ENCODE measurements around the gene ANAPC15. TPM values are rescaled to one million over a fixed set of nuclear protein-coding genes. Genes with fewer than 3 reads are reported as not detected.

Gene ANAPC15
- total RNA-seq, 1 donor from 2014 or later = 31.8 TPM

DNA sequence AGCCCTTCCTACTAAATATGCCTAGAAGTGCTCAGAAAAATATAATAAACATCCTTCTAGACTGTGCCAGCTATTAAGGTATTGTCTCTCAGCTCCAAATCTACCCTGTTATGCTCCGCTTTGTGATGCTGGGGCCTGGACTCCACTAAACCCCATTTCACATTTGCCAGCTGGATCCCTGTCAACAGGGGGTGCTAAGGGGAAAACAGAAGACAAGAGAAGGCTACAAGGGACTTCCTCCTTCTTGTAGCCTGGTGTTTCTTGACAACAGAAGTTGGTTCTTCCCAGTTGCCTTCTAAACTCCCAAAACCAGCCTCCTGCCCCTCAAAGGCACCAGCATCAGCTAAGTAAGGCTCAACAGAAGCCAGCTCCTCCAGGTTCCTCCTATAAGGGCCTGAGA lies 37.4 kb downstream of the ANAPC15 start:
- Histone ChIP-seq H3K4me3 (ENCODE audit: low read depth, low read length) (no peak overlapping the region), H3K36me3 (ENCODE audit: control insufficient read depth, insufficient read depth, low read length) (no peaks in the 10 kb centered on the region), H3K27me3 (ENCODE audit: control insufficient read depth, insufficient read depth, low read length) (no peaks in the 10 kb centered on the region)
- DNase-seq (ENCODE audit: low read depth) = no peak
- TF ChIP-seq, protein P1, sequence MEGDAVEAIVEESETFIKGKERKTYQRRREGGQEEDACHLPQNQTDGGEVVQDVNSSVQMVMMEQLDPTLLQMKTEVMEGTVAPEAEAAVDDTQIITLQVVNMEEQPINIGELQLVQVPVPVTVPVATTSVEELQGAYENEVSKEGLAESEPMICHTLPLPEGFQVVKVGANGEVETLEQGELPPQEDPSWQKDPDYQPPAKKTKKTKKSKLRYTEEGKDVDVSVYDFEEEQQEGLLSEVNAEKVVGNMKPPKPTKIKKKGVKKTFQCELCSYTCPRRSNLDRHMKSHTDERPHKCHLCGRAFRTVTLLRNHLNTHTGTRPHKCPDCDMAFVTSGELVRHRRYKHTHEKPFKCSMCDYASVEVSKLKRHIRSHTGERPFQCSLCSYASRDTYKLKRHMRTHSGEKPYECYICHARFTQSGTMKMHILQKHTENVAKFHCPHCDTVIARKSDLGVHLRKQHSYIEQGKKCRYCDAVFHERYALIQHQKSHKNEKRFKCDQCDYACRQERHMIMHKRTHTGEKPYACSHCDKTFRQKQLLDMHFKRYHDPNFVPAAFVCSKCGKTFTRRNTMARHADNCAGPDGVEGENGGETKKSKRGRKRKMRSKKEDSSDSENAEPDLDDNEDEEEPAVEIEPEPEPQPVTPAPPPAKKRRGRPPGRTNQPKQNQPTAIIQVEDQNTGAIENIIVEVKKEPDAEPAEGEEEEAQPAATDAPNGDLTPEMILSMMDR (IDR thresholded peaks at IDR 0.05; ENCODE audit: insufficient read depth, low read length, poor library complexity, severe bottlenecking) = peak; percentile 12

DNA sequence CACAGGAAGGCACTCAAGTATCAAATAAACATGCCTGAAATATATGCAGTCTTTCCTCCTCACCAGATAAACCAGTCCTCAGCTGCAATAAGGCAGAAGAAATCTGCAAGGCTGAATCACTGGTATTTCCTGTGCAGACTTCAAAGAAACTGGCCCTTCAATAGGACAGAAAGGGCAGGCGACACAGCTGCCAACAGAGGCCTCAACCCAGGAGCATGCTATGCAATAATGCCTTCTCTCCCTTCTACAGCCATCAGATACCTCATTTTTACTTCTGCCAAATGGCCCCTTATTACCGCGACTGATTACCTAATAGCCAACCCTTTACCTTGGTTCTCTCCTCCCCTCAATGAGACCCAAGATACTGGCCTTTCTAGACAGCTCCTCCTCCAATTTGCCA lies 40.1 kb downstream of the ANAPC15 start:
- Histone ChIP-seq H3K27me3 (ENCODE audit: control insufficient read depth, insufficient read depth, low read length) (no peaks in the 10 kb centered on the region), H3K4me3 (ENCODE audit: low read depth, low read length) (no peak overlapping the region), H3K36me3 (ENCODE audit: control insufficient read depth, insufficient read depth, low read length) (peaks cover 1% of the 10 kb centered on the region)
- DNase-seq (ENCODE audit: low read depth) = peak; percentile 42
- TF ChIP-seq, protein P1 (IDR thresholded peaks at IDR 0.05; ENCODE audit: insufficient read depth, low read length, poor library complexity, severe bottlenecking) = no peak

DNA sequence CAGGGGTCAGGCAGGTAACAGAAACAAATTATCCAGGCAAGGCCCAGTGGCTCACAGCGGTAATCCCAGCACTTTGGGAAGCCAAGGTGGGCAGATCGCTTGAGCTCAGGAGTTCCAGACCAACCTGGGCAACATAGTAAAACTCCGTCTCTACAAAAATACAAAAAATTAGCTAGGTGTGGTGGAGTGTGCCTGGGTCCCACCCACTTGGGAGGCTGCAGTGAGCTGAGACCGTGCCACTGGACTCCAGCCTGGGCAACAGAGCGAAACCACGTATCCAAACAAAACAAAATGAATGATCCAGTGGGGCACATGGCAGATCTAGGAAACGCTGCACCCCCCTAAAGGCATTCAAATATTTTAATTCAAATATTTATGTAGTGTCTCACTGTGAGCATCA lies 42.0 kb downstream of the ANAPC15 start:
- H3K4me3 ChIP-seq (ENCODE audit: low read depth, low read length) = no peak overlapping the region
- H3K36me3 ChIP-seq (ENCODE audit: control insufficient read depth, insufficient read depth, low read length) = peaks cover 1% of the 10 kb centered on the region
- H3K27me3 ChIP-seq (ENCODE audit: control insufficient read depth, insufficient read depth, low read length) = no peaks in the 10 kb centered on the region
- DNase-seq (ENCODE audit: low read depth) = no peak
- TF ChIP-seq, protein P1 (IDR thresholded peaks at IDR 0.05; ENCODE audit: insufficient read depth, low read length, poor library complexity, severe bottlenecking) = no peak

DNA sequence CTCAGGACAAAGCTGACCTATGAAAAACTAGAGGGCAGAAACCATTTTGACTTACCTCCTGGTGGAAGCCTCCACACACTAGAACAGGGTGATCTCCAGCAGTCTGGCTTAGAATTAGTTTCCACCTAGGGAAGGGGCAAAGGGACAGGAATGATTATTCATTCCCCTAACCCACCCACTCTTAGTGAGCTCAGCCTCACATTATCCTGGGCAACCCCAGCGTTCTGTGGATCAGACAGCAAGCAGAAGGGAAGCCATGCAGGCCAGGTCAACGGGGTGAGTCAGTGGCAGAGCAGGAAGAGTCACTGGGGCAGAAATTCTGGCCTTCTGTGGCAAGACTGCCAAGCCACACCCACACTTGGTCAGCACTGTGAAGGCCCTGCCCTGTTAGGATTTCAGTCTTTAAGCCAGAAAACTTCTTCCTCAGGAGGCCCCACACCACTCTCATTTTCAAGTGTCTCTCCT lies 42.7 kb downstream of the ANAPC15 start:
- H3K4me3 ChIP-seq (ENCODE audit: low read depth, low read length) = no peak overlapping the region

DNA sequence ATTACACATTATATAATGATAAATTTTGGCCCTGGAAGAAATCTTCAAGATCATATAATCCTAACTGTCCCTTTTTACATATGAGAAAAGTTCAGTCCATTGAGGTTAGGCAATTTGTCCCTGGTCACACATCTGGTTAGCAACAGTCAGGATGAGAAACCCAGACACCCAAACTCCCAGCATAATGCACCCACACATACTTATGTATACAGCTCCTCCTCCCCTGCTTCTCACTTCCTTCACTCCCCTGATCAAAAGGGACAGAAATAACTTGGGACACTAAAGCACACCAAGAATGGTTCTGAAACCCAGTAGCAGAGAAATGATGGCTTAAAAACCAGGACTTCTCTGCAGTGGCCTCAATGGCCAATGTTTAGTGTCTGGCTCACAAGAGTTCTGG lies 43.3 kb downstream of the ANAPC15 start:
- H3K4me3 ChIP-seq (ENCODE audit: low read depth, low read length) = no peak overlapping the region
- peaks cover 1% of the 10 kb centered on the region for H3K36me3 ChIP-seq (ENCODE audit: control insufficient read depth, insufficient read depth, low read length)
- DNase-seq (ENCODE audit: low read depth) = no peak
- TF ChIP-seq, protein P1 (IDR thresholded peaks at IDR 0.05; ENCODE audit: insufficient read depth, low read length, poor library complexity, severe bottlenecking) = no peak
- no peaks in the 10 kb centered on the region for H3K27me3 ChIP-seq (ENCODE audit: control insufficient read depth, insufficient read depth, low read length)

More for the DNA sequence above, 42.7 kb downstream of the ANAPC15 start:
- DNase-seq (ENCODE audit: low read depth) = peak; percentile 86
- H3K36me3 ChIP-seq (ENCODE audit: control insufficient read depth, insufficient read depth, low read length) = peaks cover 1% of the 10 kb centered on the region
- H3K27me3 ChIP-seq (ENCODE audit: control insufficient read depth, insufficient read depth, low read length) = no peaks in the 10 kb centered on the region
- TF ChIP-seq, protein P1 (IDR thresholded peaks at IDR 0.05; ENCODE audit: insufficient read depth, low read length, poor library complexity, severe bottlenecking) = no peak

DNA sequence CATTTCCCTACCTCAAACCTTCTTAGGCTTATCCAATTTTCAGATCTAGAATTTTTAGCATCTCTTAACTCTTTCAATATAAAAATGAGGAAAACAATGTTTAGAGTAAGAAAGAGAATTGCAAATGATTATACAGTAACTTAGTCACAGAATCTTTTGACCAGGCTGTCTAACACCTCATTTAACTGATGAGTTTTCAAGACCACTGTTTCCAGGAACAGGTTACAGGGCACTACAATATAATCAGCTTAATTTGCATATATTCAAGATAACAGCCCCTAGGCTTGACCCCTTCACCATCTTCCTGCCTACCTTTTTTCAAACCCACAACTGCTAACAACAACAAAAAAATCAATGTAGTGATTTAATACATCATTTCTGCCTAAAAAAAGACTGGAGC lies 44.8 kb downstream of the ANAPC15 start:
- Histone ChIP-seq H3K27me3 (ENCODE audit: control insufficient read depth, insufficient read depth, low read length) (no peaks in the 10 kb centered on the region), H3K4me3 (ENCODE audit: low read depth, low read length) (no peak overlapping the region), H3K36me3 (ENCODE audit: control insufficient read depth, insufficient read depth, low read length) (peaks cover 1% of the 10 kb centered on the region)
- TF ChIP-seq, protein P1 (IDR thresholded peaks at IDR 0.05; ENCODE audit: insufficient read depth, low read length, poor library complexity, severe bottlenecking) = no peak
- no peak for DNase-seq (ENCODE audit: low read depth)
